ENCODE data around the gene SKI. TPM values are rescaled to one million over a fixed set of nuclear protein-coding genes. Genes with fewer than 3 reads are reported as not detected.

SKI gene
- total RNA-seq, 3 donors from 2014 or later = 22.1 to 33.8 (median 26.7) TPM

DNA sequence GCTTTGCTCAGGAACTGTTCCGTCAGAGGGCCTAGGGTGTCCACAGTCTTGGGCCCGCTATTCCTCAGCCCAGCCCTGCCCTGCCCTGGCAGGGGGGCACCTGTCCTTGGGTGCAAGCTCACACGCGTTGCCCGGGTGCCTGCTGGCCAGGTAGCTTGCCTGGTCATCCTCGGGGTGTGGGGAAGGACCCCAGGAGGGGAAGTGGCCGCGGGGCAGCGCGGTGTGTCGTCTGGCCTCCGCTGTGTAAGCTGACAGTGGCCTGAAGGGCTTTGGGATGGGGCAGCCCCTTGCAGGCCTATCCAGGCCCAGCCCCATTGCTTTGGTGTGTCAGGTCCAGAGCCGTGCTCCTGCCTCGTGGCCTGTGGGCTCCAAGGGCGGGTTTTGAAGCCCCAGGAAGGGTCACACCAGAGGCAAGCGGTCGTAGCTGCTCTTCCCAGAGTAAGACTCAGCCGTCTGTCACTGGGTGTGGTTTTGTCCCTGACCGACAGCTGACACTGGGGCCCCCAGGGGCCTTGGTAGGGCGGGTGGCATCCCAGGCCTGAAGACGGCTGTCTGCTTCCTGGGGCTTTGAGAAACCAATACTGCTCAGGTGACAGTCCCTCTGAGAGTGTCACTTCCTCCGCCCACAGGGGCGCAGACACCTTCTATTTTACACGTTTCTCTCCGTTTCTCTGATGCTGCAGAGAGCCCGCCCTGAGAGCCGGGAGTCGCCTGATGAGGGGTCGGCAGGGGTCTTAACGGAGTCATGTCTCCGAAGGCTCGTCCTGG, 72.1 kb downstream of the SKI start:
- no peaks in the 10 kb centered on the region for H3K27me3 ChIP-seq
- intact Hi-C loops (cut with DNase I; ENCODE audit: low total_unique reads) = no loop called here
- H3K27ac ChIP-seq = peak overlapping the region; percentile 61 to 86
- peaks cover 8 to 17% of the 10 kb centered on the region in 2 donors for H3K4me1 ChIP-seq
- TF ChIP-seq POLR2A (IDR thresholded peaks at IDR 0.05) (no peak), POLR2AphosphoS5 (IDR thresholded peaks at IDR 0.05) (no peak), CTCF (IDR thresholded peaks at IDR 0.05) (no peak)
- DNase-seq (ENCODE audit: low spot score in 2 of 2) = no peak
- H3K9me3 ChIP-seq = no peaks in the 10 kb centered on the region
- H3K36me3 ChIP-seq = no peaks in the 10 kb centered on the region
- peak overlapping the region; percentile 20 to 51 (median 26) for H3K4me3 ChIP-seq

DNA sequence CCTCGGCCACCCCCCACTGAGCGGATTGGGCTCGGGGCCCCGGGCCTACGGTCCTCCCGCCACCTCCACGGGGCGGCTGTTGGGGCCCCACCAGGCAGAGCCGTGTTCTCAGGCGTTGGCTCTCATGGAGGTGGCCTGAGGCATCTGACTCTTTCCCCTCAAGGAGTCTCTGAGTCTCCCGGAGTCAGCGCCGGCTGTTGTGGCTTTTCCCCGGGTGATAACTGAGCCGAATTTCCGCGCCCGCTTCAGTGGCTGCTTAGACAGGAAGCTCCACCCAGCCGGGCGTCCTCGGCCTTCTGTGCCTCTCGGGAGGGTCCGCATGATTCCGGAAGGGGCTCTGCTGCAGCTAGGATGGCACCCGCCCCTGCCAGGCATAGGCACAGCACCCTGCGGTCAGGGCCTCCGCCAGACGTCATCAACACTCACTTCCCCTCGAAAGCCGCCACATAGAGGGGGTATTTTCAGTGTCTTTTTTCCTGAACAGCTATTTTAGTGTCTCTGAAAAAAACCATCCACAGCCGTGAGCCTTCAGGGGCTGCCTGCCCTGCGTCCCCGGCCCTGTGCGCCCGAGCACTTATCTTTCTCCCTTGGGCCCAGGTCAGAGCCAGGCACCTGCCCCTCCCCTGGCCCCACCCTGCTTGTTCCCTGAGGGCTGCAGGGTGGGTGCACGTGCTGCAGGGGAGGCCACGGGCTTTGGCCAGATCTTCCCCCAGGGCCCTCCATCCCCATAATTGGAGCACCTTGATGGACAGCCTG, 72.9 kb downstream of the SKI start:
- intact Hi-C loops (cut with DNase I; ENCODE audit: low total_unique reads) = no loop called here
- peak in 1 of 3 donors; percentile 39 for TF ChIP-seq POLR2AphosphoS5 (IDR thresholded peaks at IDR 0.05)
- TF ChIP-seq POLR2A (IDR thresholded peaks at IDR 0.05) = no peak
- H3K4me3 ChIP-seq = peak overlapping the region; percentile 20 to 51 (median 26)

GRCh38 chr1:2301607-2302291, 73.6 kb downstream of the SKI start:
- peaks cover 7% of the 10 kb centered on the region for H3K36me3 ChIP-seq
- peak overlapping the region; percentile 61 to 86 for H3K27ac ChIP-seq
- H3K27me3 ChIP-seq = no peaks in the 10 kb centered on the region
- peak overlapping the region in 1 of 3 donors; percentile 51 for H3K4me3 ChIP-seq
- peaks cover 8 to 17% of the 10 kb centered on the region in 2 donors for H3K4me1 ChIP-seq
- TF ChIP-seq POLR2A (IDR thresholded peaks at IDR 0.05) (no peak), CTCF (IDR thresholded peaks at IDR 0.05) (no peak), POLR2AphosphoS5 (IDR thresholded peaks at IDR 0.05) (no peak)
- no peak for DNase-seq (ENCODE audit: low spot score in 2 of 2)
- no peaks in the 10 kb centered on the region for H3K9me3 ChIP-seq
- intact Hi-C loops (cut with DNase I; ENCODE audit: low total_unique reads) = loop anchor here (1.0 kb wide), 1 partner anchor 18 kb away; no protein-coding TSS in a partner anchor

More for the DNA sequence above, 72.9 kb downstream of the SKI start:
- Histone ChIP-seq H3K36me3 (no peaks in the 10 kb centered on the region), H3K4me1 (peaks cover 8 to 17% of the 10 kb centered on the region in 2 donors), H3K27ac (peak overlapping the region; percentile 61 to 86), H3K27me3 (no peaks in the 10 kb centered on the region), H3K9me3 (no peaks in the 10 kb centered on the region)
- peak in 1 of 2 donors; percentile 74 for DNase-seq (ENCODE audit: low spot score in 2 of 2)

DNA sequence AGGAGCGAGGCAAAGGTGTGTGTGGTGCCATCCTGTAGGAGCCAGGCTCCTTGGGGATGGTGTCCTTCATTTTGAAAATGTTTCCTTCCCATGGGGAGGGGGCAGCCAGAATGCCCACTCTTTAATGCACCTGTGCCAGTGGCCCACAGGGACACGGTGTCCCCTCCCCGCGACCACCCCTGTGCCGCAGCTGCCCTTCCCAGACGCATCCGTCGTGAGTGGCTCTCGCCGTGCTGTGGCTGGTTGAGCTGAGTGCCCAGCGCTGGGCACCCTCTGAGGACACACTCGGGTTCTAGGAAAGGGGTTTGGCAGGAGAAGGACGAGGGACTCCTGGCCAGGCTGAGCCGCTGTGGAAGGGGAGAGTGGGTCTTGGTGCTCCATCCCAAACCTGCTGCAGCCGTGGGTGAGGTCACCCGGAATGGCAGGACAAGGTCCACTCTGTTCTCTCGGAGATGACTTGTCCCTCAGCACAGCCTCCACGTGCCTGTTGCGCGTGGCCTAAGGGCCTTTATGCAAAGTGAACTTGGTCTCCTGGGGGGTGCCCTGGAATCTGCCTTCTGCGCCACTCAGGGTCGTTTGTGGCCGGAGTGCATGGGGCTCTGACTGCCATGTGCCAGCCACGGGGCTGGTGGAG, 74.3 kb downstream of the SKI start:
- Histone ChIP-seq H3K27ac (peak overlapping the region in 1 of 2 donors; percentile 86), H3K4me1 (peaks cover 8 to 17% of the 10 kb centered on the region in 2 donors), H3K36me3 (peaks cover 12% of the 10 kb centered on the region), H3K4me3 (no peak overlapping the region), H3K9me3 (no peaks in the 10 kb centered on the region), H3K27me3 (no peaks in the 10 kb centered on the region)
- no peak for DNase-seq (ENCODE audit: low spot score in 2 of 2)
- no peak for TF ChIP-seq POLR2A (IDR thresholded peaks at IDR 0.05)
- no peak for TF ChIP-seq POLR2AphosphoS5 (IDR thresholded peaks at IDR 0.05)
- no peak for TF ChIP-seq CTCF (IDR thresholded peaks at IDR 0.05)
- intact Hi-C loops (cut with DNase I; ENCODE audit: low total_unique reads) = loop anchor here (1.0 kb wide), 1 partner anchor 19 kb away; no protein-coding TSS in a partner anchor

Data from breast epithelium (tissue), 4 donors.